ENCODE results near the gene CCDC57. TPM values are rescaled to one million over a fixed set of nuclear protein-coding genes. Genes with fewer than 3 reads are reported as not detected.

CCDC57 gene
- total RNA-seq, 1 donor from 2014 or later, result 3.4 TPM

GRCh38 chr17:82236142-82236971, 23.7 kb upstream of the CCDC57 start:
- peak; percentile 58 to 67 for DNase-seq (ENCODE audit: low read depth in 2 of 2)

GRCh38 chr17:82235775-82236141, 23.1 kb upstream of the CCDC57 start:
- DNase-seq (ENCODE audit: low read depth in 2 of 2), result no peak

GRCh38 chr17:82235056-82235774, 22.6 kb upstream of the CCDC57 start:
- no peak for DNase-seq (ENCODE audit: low read depth in 2 of 2)

- no peak for DNase-seq (ENCODE audit: low read depth in 2 of 2)
Observed at GRCh38 chr17:82234211-82235055, 21.8 kb upstream of the CCDC57 start.

- DNase-seq (ENCODE audit: low read depth in 2 of 2), result no peak
Observed at GRCh38 chr17:82232876-82233785, 20.5 kb upstream of the CCDC57 start.

- DNase-seq (ENCODE audit: low read depth in 2 of 2), result no peak
Observed at GRCh38 chr17:82232322-82232820, 19.7 kb upstream of the CCDC57 start.

- DNase-seq (ENCODE audit: low read depth in 2 of 2), result peak in 1 of 2 donors; percentile 53
Observed at GRCh38 chr17:82231562-82232321, 19.1 kb upstream of the CCDC57 start.

- DNase-seq (ENCODE audit: low read depth in 2 of 2), result no peak
Observed at GRCh38 chr17:82231312-82231561, 18.6 kb upstream of the CCDC57 start.

GRCh38 chr17:82230609-82231311, 18.1 kb upstream of the CCDC57 start:
- peak; percentile 82 to 85 for DNase-seq (ENCODE audit: low read depth in 2 of 2)

- DNase-seq (ENCODE audit: low read depth in 2 of 2), result no peak
Observed at GRCh38 chr17:82229698-82230608, 17.3 kb upstream of the CCDC57 start.

GRCh38 chr17:82228842-82229697, 16.4 kb upstream of the CCDC57 start, which contains the start of gene SLC16A3:
SLC16A3 (plus strand) TSS chr17:82229042; CDS start chr17:82236009, 6,967 bp downstream.
- DNase-seq (ENCODE audit: low read depth in 2 of 2), result peak; percentile 77 to 81

GRCh38 chr17:82228278-82228841, 15.7 kb upstream of the CCDC57 start:
- DNase-seq (ENCODE audit: low read depth in 2 of 2), result peak in 1 of 2 donors; percentile 57

- no peak for DNase-seq (ENCODE audit: low read depth in 2 of 2)
Observed at GRCh38 chr17:82227629-82228277, 15.1 kb upstream of the CCDC57 start.

- DNase-seq (ENCODE audit: low read depth in 2 of 2), result no peak
Observed at GRCh38 chr17:82226809-82227628, 14.4 kb upstream of the CCDC57 start.

GRCh38 chr17:82226146-82226808, 13.6 kb upstream of the CCDC57 start:
- no peak for DNase-seq (ENCODE audit: low read depth in 2 of 2)
